Pancreas (tissue), 10 donors: Measurements from ENCODE around the gene RAI2. TPM values are rescaled to one million over a fixed set of nuclear protein-coding genes. Genes with fewer than 3 reads are reported as not detected.

ENCODE experiments used
- ATAC-seq, 4 donors: fragments of 200-7000 bp; cut with Tn5 transposase; one replicate each; pipeline versions ENCODE4 v1.8.0 to v1.9.1; 2020; ENCODE audit warnings: mild to moderate bottlenecking in 4 of 4, moderate library complexity in 4 of 4
- DNase-seq, 6 donors: peaks; one replicate each; pipeline ENCODE4 v3.0.0-alpha.2; 2020
- FAIRE-seq: peaks from 2 replicates; lab custom pipeline; 2012; peaks lifted over from hg19 to GRCh38; lab: Jason Lieb, UNC
- H3K27ac ChIP-seq, 4 donors: fragments of 200-600 bp; sonication (generic); 1 replicate in 3 of 4; 2 replicates in 1 of 4; pipeline versions ENCODE4 v1.5.0 to v1.8.0; 2020
- H3K27me3 ChIP-seq, 4 donors: fragments of 200-600 bp; one replicate each; pipeline ENCODE4 v1.8.0; 2021
- H3K36me3 ChIP-seq, 3 donors: fragments of 200-600 bp; sonication (generic) in 1 of 3; one replicate each; pipeline versions ENCODE4 v1.5.0 to v1.8.0; 2020 to 2021
- H3K4me1 ChIP-seq, 3 donors: fragments of 200-600 bp; one replicate each; pipeline ENCODE4 v1.8.0; 2021
- H3K4me3 ChIP-seq, 4 donors: fragments of 200-600 bp; sonication (generic) in 2 of 4; one replicate each; pipeline versions ENCODE4 v1.5.0 to v1.8.0; 2020 to 2021
- H3K9me3 ChIP-seq, 4 donors: fragments of 200-600 bp; one replicate each; pipeline ENCODE4 v1.8.0; 2021
- CTCF ChIP-seq, 4 donors: fragments of 200-600 bp; sonication (generic) in 3 of 4; IDR thresholded peaks; one replicate each; pipeline versions ENCODE4 v1.5.0 to v1.8.0; 2021; ENCODE audit warnings: antibody characterized with exemption in 4 of 4
- WGBS, 2 donors: extraction: QIAGEN DNeasy Blood & Tissue Kit; methylation state at CpG; one replicate each; pipeline ENCODE4 v1.1.7; 2013; 5-methylcytosine and 5-hydroxymethylcytosine counted together
- intact Hi-C, 3 donors: fragments of 100-400 bp; cut with DNase I; formaldehyde crosslinking; loops; one replicate each; pipeline versions ENCODE4 v1.11.1 to v1.14.2; 2022
- polyA plus RNA-seq, 2 donors: library from polyadenylated mRNA; stranded (reverse); fragments of 200-250 nt; gene quantifications; one replicate each; pipeline ENCODE4 v1.2.3, GENCODE V29; 2013
- total RNA-seq, 6 donors: library from RNA; stranded (reverse); fragmentation: NEBNext Ultra II Directional in 4 of 6; extraction: Animal tissue kit (Norgen Biotek cat#: 25700) in 4 of 6; gene quantifications; one replicate each; pipeline versions ENCODE4 v1.2.1 to v1.2.4, GENCODE V29; 2021 to 2023
- donor health status: healthy with polysubstance abuse.
- donor health status: DM: no; HTN: no; CAD: no; lungs with moderate emphysema.
- donor health status: DM: no; HTN: no; CAD: no.
- donor health status: control.
- donor health status: control.
- donor health status: Bipolar disorder and iron deficiency.
- donor health status: DM: yes; HTN: yes; CAD: no.
- donor health status: DM: no; HTN: no; CAD: no.
- donor health status: DM: no; HTN: no; CAD: no.
- donor health status: DM: yes; HTN: yes; CAD: no.

The RAI2 gene
- total and polyA plus RNA-seq, 8 donors, result 5.2 to 14.7 (median 7.2) TPM

GRCh38 chrX:17833954-17834353 lies 27.1 kb downstream of the RAI2 start:
- Histone ChIP-seq H3K4me3 (no peak overlapping the region), H3K27ac (no peak overlapping the region), H3K36me3 (no peaks in the 10 kb centered on the region), H3K27me3 (no peaks in the 10 kb centered on the region), H3K4me1 (no peaks in the 10 kb centered on the region), H3K9me3 (no peaks in the 10 kb centered on the region)
- FAIRE-seq (no peak), DNase-seq (no peak), ATAC-seq (no peak)
- WGBS, 2 donors, result 27 to 34% methylated on average over 2 of the region's 2 CpGs
- TF ChIP-seq CTCF (IDR thresholded peaks at IDR 0.05), result no peak
- intact Hi-C loops, result no loop called here

GRCh38 chrX:17831255-17831654 lies 29.8 kb downstream of the RAI2 start:
- no peak overlapping the region for H3K4me3 ChIP-seq
- DNase-seq (no peak), ATAC-seq (no peak), FAIRE-seq (no peak)
- WGBS, 2 donors, result 69 to 84% methylated on average over 3 of the region's 3 CpGs
- TF ChIP-seq CTCF (IDR thresholded peaks at IDR 0.05), result no peak
- H3K36me3 ChIP-seq, result no peaks in the 10 kb centered on the region
- H3K4me1 ChIP-seq, result no peaks in the 10 kb centered on the region
- no peaks in the 10 kb centered on the region for H3K27me3 ChIP-seq
- H3K9me3 ChIP-seq, result no peaks in the 10 kb centered on the region
- H3K27ac ChIP-seq, result no peak overlapping the region
- intact Hi-C loops, result no loop called here

GRCh38 chrX:17830211-17830610 lies 30.9 kb downstream of the RAI2 start:
- H3K4me1 ChIP-seq, result no peaks in the 10 kb centered on the region

GRCh38 chrX:17829566-17829965 lies 31.5 kb downstream of the RAI2 start:
- Histone ChIP-seq H3K9me3 (no peaks in the 10 kb centered on the region), H3K4me1 (no peaks in the 10 kb centered on the region), H3K36me3 (no peaks in the 10 kb centered on the region), H3K4me3 (no peak overlapping the region), H3K27ac (no peak overlapping the region), H3K27me3 (no peaks in the 10 kb centered on the region)
- DNase-seq (no peak), FAIRE-seq (no peak), ATAC-seq (no peak)
- intact Hi-C loops, result no loop called here
- no peak for TF ChIP-seq CTCF (IDR thresholded peaks at IDR 0.05)
- WGBS, 2 donors, result 90 to 100% methylated on average over 1 of the region's 1 CpG

More at GRCh38 chrX:17830211-17830610, 30.9 kb downstream of the RAI2 start:
- FAIRE-seq (peak; percentile 85), ATAC-seq (no peak), DNase-seq (no peak)
- no peaks in the 10 kb centered on the region for H3K36me3 ChIP-seq
- H3K27me3 ChIP-seq, result no peaks in the 10 kb centered on the region
- no peak overlapping the region for H3K27ac ChIP-seq
- intact Hi-C loops, result no loop called here
- TF ChIP-seq CTCF (IDR thresholded peaks at IDR 0.05), result no peak
- H3K4me3 ChIP-seq, result no peak overlapping the region
- WGBS, 2 donors, result 22 to 28% methylated on average over 1 of the region's 1 CpG
- no peaks in the 10 kb centered on the region for H3K9me3 ChIP-seq

DNA sequence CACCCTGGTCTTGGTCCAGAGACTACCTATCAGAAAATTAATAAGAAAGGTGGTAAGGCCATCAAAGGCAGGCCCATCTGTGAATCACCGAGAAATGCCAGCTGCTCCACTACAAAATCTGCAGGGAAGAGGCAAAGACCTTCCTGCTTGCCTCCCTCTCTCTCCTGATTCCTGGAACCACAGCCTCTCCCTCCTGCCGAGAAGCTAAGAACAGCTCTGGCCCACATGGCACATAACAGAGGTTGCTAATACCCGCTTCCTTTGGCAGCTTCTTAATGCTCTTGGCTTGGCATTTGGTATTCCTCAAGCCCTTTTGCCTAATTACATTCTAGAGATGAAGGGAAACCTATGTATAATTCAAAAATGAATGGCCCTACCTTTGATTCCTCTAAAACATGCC lies 32.9 kb downstream of the RAI2 start:
- no peaks in the 10 kb centered on the region for H3K27me3 ChIP-seq
- ATAC-seq (no peak), FAIRE-seq (no peak), DNase-seq (no peak)
- no peak overlapping the region for H3K4me3 ChIP-seq
- intact Hi-C loops, result no loop called here
- no peaks in the 10 kb centered on the region for H3K36me3 ChIP-seq
- TF ChIP-seq CTCF (IDR thresholded peaks at IDR 0.05), result no peak
- no peaks in the 10 kb centered on the region for H3K9me3 ChIP-seq
- no peaks in the 10 kb centered on the region for H3K4me1 ChIP-seq
- 79 to 94% methylated on average over 3 of the region's 3 CpGs for WGBS, 2 donors
- H3K27ac ChIP-seq, result no peak overlapping the region
